HL-60/S4 treated with retinoic acid at 250 ng/mL for 4 days and 3 days (cell line): ENCODE results near the gene DHX29.

ENCODE experiments used
- in situ Hi-C: fragments of 300-500 bp; cut with MboI; formaldehyde crosslinking; loops from 2 replicates; pipeline ENCODE4 v1.7.0; 2022; ENCODE audit warnings: low sequenced_read_pairs

Gene DHX29

GRCh38 chr5:55313870-55314617 is 6.5 kb upstream of the DHX29 start:
- in situ Hi-C loops, result no loop called here

GRCh38 chr5:55308254-55308836 is 851 bp upstream of the DHX29 start:
- in situ Hi-C loops, result no loop called here

- in situ Hi-C loops, result no loop called here
Measured at GRCh38 chr5:55306641-55307382, 682 bp downstream of the DHX29 start.

- in situ Hi-C loops, result no loop called here
Measured at GRCh38 chr5:55305345-55305744, 2.1 kb downstream of the DHX29 start.

GRCh38 chr5:55304584-55304983 is 2.9 kb downstream of the DHX29 start:
- in situ Hi-C loops, result no loop called here

GRCh38 chr5:55303238-55303690 is 4.2 kb downstream of the DHX29 start:
- in situ Hi-C loops, result no loop called here

GRCh38 chr5:55300890-55301289 is 6.6 kb downstream of the DHX29 start:
- in situ Hi-C loops, result no loop called here

- in situ Hi-C loops, result no loop called here
Measured at GRCh38 chr5:55294935-55295334, 12.6 kb downstream of the DHX29 start.

GRCh38 chr5:55290991-55291390 is 16.5 kb downstream of the DHX29 start:
- in situ Hi-C loops, result no loop called here

GRCh38 chr5:55289808-55290207 is 17.7 kb downstream of the DHX29 start:
- in situ Hi-C loops, result no loop called here

- in situ Hi-C loops, result no loop called here
Measured at GRCh38 chr5:55286411-55286933, 21.0 kb downstream of the DHX29 start.

- in situ Hi-C loops, result no loop called here
Measured at GRCh38 chr5:55278778-55279177, 28.7 kb downstream of the DHX29 start.

GRCh38 chr5:55276771-55277170 is 30.7 kb downstream of the DHX29 start:
- in situ Hi-C loops, result no loop called here

GRCh38 chr5:55258339-55258738 is 49.2 kb downstream of the DHX29 start:
- in situ Hi-C loops, result no loop called here

- in situ Hi-C loops, result no loop called here
Measured at GRCh38 chr5:55254802-55255201, 52.7 kb downstream of the DHX29 start.

- in situ Hi-C loops, result no loop called here
Measured at GRCh38 chr5:55250064-55250463, 57.4 kb downstream of the DHX29 start.

GRCh38 chr5:55241746-55242145 is 65.7 kb downstream of the DHX29 start:
- in situ Hi-C loops, result no loop called here

GRCh38 chr5:55236800-55237199 is 70.7 kb downstream of the DHX29 start:
- in situ Hi-C loops, result no loop called here

GRCh38 chr5:55234121-55234700 is 73.3 kb downstream of the DHX29 start:
- in situ Hi-C loops, result no loop called here

- in situ Hi-C loops, result no loop called here
Measured at GRCh38 chr5:55232985-55233928, 74.2 kb downstream of the DHX29 start, which contains the start of gene CCNO. Gene CCNO (minus strand): TSS chr5:55233608. CDS start chr5:55233523, 85 bp downstream.
